Measurements from ENCODE around the gene HMCES.

GRCh38 chr3:129230311-129231019 is 48.2 kb upstream of the HMCES start:
- no peak for TF ChIP-seq PHF21A (CRISPR knock-in tag; IDR thresholded peaks at IDR 0.05)
- no peak for TF ChIP-seq ADNP (CRISPR knock-in tag; IDR thresholded peaks at IDR 0.05)
- TF ChIP-seq, protein P1, sequence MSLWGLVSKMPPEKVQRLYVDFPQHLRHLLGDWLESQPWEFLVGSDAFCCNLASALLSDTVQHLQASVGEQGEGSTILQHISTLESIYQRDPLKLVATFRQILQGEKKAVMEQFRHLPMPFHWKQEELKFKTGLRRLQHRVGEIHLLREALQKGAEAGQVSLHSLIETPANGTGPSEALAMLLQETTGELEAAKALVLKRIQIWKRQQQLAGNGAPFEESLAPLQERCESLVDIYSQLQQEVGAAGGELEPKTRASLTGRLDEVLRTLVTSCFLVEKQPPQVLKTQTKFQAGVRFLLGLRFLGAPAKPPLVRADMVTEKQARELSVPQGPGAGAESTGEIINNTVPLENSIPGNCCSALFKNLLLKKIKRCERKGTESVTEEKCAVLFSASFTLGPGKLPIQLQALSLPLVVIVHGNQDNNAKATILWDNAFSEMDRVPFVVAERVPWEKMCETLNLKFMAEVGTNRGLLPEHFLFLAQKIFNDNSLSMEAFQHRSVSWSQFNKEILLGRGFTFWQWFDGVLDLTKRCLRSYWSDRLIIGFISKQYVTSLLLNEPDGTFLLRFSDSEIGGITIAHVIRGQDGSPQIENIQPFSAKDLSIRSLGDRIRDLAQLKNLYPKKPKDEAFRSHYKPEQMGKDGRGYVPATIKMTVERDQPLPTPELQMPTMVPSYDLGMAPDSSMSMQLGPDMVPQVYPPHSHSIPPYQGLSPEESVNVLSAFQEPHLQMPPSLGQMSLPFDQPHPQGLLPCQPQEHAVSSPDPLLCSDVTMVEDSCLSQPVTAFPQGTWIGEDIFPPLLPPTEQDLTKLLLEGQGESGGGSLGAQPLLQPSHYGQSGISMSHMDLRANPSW (CRISPR knock-in tag; IDR thresholded peaks at IDR 0.05; ENCODE audit: borderline replicate concordance), result no peak
- TF ChIP-seq NR1H2 (CRISPR knock-in tag; IDR thresholded peaks at IDR 0.05; ENCODE audit: borderline replicate concordance, low read depth), result no peak
- TF ChIP-seq, protein P2, sequence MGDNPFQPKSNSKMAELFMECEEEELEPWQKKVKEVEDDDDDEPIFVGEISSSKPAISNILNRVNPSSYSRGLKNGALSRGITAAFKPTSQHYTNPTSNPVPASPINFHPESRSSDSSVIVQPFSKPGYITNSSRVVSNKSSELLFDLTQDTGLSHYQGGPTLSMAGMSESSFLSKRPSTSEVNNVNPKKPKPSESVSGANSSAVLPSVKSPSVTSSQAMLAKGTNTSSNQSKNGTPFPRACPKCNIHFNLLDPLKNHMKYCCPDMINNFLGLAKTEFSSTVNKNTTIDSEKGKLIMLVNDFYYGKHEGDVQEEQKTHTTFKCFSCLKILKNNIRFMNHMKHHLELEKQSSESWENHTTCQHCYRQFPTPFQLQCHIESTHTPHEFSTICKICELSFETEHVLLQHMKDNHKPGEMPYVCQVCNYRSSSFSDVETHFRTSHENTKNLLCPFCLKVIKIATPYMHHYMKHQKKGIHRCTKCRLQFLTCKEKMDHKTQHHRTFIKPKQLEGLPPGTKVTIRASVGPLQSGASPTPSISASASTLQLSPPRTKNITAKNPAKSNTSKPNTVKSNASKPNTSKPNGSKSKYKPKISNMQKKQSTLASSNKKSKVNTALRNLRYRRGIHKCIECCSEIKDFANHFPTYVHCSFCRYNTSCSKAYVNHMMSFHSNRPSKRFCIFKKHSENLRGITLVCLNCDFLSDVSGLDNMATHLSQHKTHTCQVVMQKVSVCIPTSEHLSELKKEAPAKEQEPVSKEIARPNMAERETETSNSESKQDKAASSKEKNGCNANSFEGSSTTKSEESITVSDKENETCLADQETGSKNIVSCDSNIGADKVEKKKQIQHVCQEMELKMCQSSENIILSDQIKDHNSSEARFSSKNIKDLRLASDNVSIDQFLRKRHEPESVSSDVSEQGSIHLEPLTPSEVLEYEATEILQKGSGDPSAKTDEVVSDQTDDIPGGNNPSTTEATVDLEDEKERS (CRISPR knock-in tag; IDR thresholded peaks at IDR 0.05), result no peak
- TF ChIP-seq ZGPAT (CRISPR knock-in tag; IDR thresholded peaks at IDR 0.05), result no peak
- no peak for TF ChIP-seq CTCF (CRISPR knock-in tag; IDR thresholded peaks at IDR 0.05)
- no peak for TF ChIP-seq FOSL1 (CRISPR knock-in tag; IDR thresholded peaks at IDR 0.05; ENCODE audit: borderline replicate concordance)
